GM21786 (cell line): ENCODE measurements around the gene SYP.
"Not testable (repeated sequence)": the region's sequence is repeated elsewhere in the genome, so short reads cannot be mapped to it uniquely, and the experiment has no call there.

ENCODE experiments used
- ATAC-seq: cut with Tn5 transposase; IDR thresholded peaks from one replicate; pipeline ENCODE4 v1.9.1; 2021; ENCODE audit not compliant: unreplicated experiment

SYP gene

DNA sequence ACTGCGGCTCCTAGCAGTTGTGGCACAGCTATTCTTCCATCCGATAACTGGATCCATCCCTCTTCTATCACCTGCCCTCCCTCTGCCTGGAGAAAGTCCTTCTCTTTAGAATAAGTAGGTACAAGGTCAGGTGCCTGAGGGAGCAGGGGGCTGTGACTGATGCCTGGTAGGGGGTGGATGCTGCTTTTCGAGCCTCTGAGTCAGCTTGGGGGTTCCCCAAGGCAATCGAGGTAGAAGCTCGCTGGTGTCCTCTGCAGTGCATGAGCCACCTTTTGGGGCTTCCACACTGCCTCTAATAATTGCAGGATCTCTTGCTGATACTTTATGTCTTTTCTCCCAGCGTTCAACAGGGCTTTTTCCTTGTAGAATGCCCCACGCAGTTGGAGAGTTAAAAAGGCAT lies 56.8 kb downstream of the SYP start:
- not testable (repeated sequence) for ATAC-seq

DNA sequence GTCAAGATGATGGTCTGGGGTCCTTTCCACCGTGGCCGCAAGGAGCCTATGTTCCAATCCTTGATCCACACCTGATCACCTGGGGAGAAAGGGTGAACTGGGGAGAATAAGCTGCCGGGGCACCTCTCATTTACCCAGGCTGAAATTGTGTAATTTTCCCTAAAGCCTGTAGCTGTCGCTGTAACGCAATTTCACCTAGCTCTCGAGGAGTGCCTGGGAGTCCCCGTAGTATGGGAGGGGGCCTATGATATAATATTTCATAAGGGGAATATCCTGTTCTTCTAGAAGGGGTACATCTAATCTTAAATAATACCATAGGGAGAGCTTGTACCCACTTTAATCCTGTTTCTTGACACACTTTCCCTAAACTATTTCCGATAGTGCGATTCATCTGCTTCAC lies 57.7 kb downstream of the SYP start:
- ATAC-seq = not testable (repeated sequence)

DNA sequence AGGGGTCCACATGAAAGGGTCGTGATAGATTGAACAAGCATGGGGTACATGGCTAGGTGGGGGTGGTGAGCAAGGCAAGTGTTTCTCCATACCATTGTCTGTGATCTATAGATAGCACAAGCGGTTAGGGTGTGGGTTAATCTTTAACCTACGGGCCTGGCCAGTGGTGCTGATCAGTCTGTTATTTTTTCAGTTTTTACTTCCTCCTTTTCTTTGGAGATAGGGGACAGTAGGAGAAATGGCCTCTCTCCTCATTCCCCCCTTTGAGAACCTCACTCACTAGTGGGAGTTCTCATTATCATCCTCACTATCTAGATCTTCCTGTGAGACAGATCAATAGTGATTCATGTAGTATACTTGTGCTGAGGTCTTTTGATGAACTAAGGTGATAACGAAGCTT lies 60.3 kb downstream of the SYP start:
- no peak for ATAC-seq
